IMR-90 (cell line): Measurements from ENCODE around the gene TFDP2. TPM values are rescaled to one million over a fixed set of nuclear protein-coding genes. Genes with fewer than 3 reads are reported as not detected.

Source experiments
- ATAC-seq: fragments of 200-7000 bp; cut with Tn5 transposase; 2 replicates; pipeline ENCODE4 v1.9.1; 2020; ENCODE audit warnings: low read depth, mild to moderate bottlenecking, moderate library complexity
- BruUV-seq: library from RNA; stranded (reverse); fragments of 400-500 nt; replicated peaks from 2 replicates; lab custom pipeline; 2021; lab: Mats Ljungman, UMichigan
- CTCF ChIA-PET: fragments of 300-600 bp; formaldehyde crosslinking; extraction: SDS; loops from one replicate; lab custom pipeline; 2021; ENCODE audit warnings: antibody characterized with exemption; lab: Yijun Ruan, JAX
- POLR2A ChIA-PET: fragments of 300-600 bp; sonication (Branson Sonifier 250); formaldehyde crosslinking; loops from one replicate; lab custom pipeline; 2022; ENCODE audit warnings: antibody characterized with exemption; ENCODE audit not compliant: unreplicated experiment; lab: Charles Lee
- DNase-seq: peaks from one replicate; pipeline ENCODE4 v3.0.0; 2013
- H2AFZ ChIP-seq: replicated peaks from 2 replicates; pipeline ENCODE3; 2013; ENCODE audit warnings: low read length, mild to moderate bottlenecking; ENCODE audit not compliant: poor library complexity
- H2AK5ac ChIP-seq: 2 replicates; pipeline ENCODE4 v1.6.1; 2013; ENCODE audit warnings: low read depth, low read length, inconsistent platforms
- H2AK9ac ChIP-seq: replicated peaks from 2 replicates; pipeline ENCODE3; 2013; ENCODE audit warnings: mild to moderate bottlenecking, low read depth, low read length, moderate library complexity; ENCODE audit not compliant: poor library complexity
- H2BK120ac ChIP-seq: 2 replicates; pipeline ENCODE4 v1.6.1; 2013; ENCODE audit warnings: low read depth, low read length, inconsistent platforms
- H2BK15ac ChIP-seq: 3 replicates; pipeline ENCODE4 v1.6.1; 2013; ENCODE audit warnings: low read depth, low read length, inconsistent platforms
- H2BK20ac ChIP-seq: 2 replicates; pipeline ENCODE4 v1.6.1; 2013; ENCODE audit warnings: low read depth, mild to moderate bottlenecking, inconsistent platforms, low read length, moderate library complexity
- H2BK5ac ChIP-seq: 2 replicates; pipeline ENCODE4 v1.6.1; 2013; ENCODE audit warnings: mild to moderate bottlenecking, low read depth, low read length, inconsistent platforms; ENCODE audit not compliant: poor library complexity, severe bottlenecking
- H3K14ac ChIP-seq: replicated peaks from 2 replicates; pipeline ENCODE4 v1.6.1; 2013; ENCODE audit warnings: low read depth, low read length, inconsistent platforms
- H3K18ac ChIP-seq: 2 replicates; pipeline ENCODE4 v1.6.1; 2013; ENCODE audit warnings: low read depth, low read length, control low read depth
- H3K23ac ChIP-seq: 2 replicates; pipeline ENCODE4 v1.6.1; 2013; ENCODE audit warnings: low read depth, low read length, inconsistent platforms
- H3K27ac ChIP-seq: 2 replicates; pipeline ENCODE4 v1.5.1; 2013; ENCODE audit warnings: mild to moderate bottlenecking, control low read depth, low read length; ENCODE audit not compliant: insufficient read depth
- H3K27me3 ChIP-seq: 2 replicates; pipeline ENCODE4 v1.6.1; 2013; ENCODE audit warnings: low read length; ENCODE audit not compliant: control insufficient read depth, insufficient read depth
- H3K36me3 ChIP-seq: 2 replicates; pipeline ENCODE4 v1.6.1; 2013; ENCODE audit warnings: low read length, mixed read lengths; ENCODE audit not compliant: control insufficient read depth, insufficient read depth
- H3K4ac ChIP-seq: 2 replicates; pipeline ENCODE4 v1.6.1; 2013; ENCODE audit warnings: low read depth, low read length, inconsistent platforms
- H3K4me1 ChIP-seq: 2 replicates; pipeline ENCODE4 v1.6.1; 2013; ENCODE audit warnings: low read length, mixed read lengths; ENCODE audit not compliant: control insufficient read depth, insufficient read depth
- H3K4me2 ChIP-seq: 2 replicates; pipeline ENCODE4 v1.6.1; 2013; ENCODE audit warnings: low read depth, mild to moderate bottlenecking, control low read depth, low read length, moderate library complexity
- H3K4me3 ChIP-seq: 2 replicates; pipeline ENCODE4 v1.5.1; 2013; ENCODE audit warnings: low read depth, mild to moderate bottlenecking, control low read depth, low read length, moderate library complexity; ENCODE audit not compliant: insufficient read depth
- H3K56ac ChIP-seq: 2 replicates; pipeline ENCODE4 v1.6.1; 2013; ENCODE audit warnings: low read length, inconsistent platforms; ENCODE audit not compliant: insufficient read depth; ENCODE audit errors: extremely low read depth
- H3K79me1 ChIP-seq, 2 experiments: 2 replicates each; pipeline ENCODE4 v1.6.1; 2013; ENCODE audit warnings: low read length in 2 of 2, inconsistent platforms in 1 of 2, low read depth in 1 of 2
- H3K9ac ChIP-seq: 2 replicates; pipeline ENCODE4 v1.6.1; 2013; ENCODE audit warnings: low read depth, low read length, control low read depth
- H3K9me1 ChIP-seq: 2 replicates; pipeline ENCODE4 v1.6.1; 2013; ENCODE audit warnings: low read length, inconsistent platforms; ENCODE audit not compliant: insufficient read depth
- H3K9me3 ChIP-seq: 2 replicates; pipeline ENCODE4 v1.6.1; 2013; ENCODE audit warnings: low read length; ENCODE audit not compliant: control insufficient read depth, insufficient read depth
- H4K20me1 ChIP-seq: 2 replicates; pipeline ENCODE4 v1.6.1; 2013; ENCODE audit warnings: low read length, inconsistent platforms; ENCODE audit not compliant: insufficient read depth
- H4K5ac ChIP-seq: 2 replicates; pipeline ENCODE4 v1.6.1; 2013; ENCODE audit warnings: mild to moderate bottlenecking, low read depth, low read length, control low read depth
- H4K8ac ChIP-seq, 2 experiments: 2 replicates each; pipeline ENCODE4 v1.6.1; 2013; ENCODE audit warnings: low read depth in 2 of 2, low read length in 2 of 2, control low read depth in 1 of 2, inconsistent platforms in 1 of 2
- H4K91ac ChIP-seq: 2 replicates; pipeline ENCODE4 v1.6.1; 2013; ENCODE audit warnings: low read depth, low read length, inconsistent platforms; ENCODE audit not compliant: insufficient read depth
- BHLHE40 ChIP-seq: fragments of 150-350 bp; IDR thresholded peaks from 2 replicates; pipeline ENCODE4 v1.6.1; 2016; ENCODE audit warnings: mild to moderate bottlenecking, low read depth, low read length
- CHD1 ChIP-seq: IDR thresholded peaks from 2 replicates; pipeline ENCODE4 v1.6.1; 2012; ENCODE audit warnings: low read depth, low read length, improper control_type of control experiment
- ELK1 ChIP-seq: fragments of 150-350 bp; IDR thresholded peaks from 2 replicates; pipeline ENCODE4 v1.6.1; 2016; ENCODE audit warnings: low read depth, mild to moderate bottlenecking, low read length, moderate library complexity, borderline replicate concordance
- FOS ChIP-seq: fragments of 150-350 bp; IDR thresholded peaks from 2 replicates; pipeline ENCODE4 v1.6.1; 2016; ENCODE audit warnings: low read depth, low read length
- MAFK ChIP-seq: IDR thresholded peaks from 2 replicates; pipeline ENCODE4 v1.6.1; 2012; ENCODE audit warnings: low read depth, low read length, improper control_type of control experiment
- MAZ ChIP-seq: IDR thresholded peaks from 2 replicates; pipeline ENCODE4 v1.6.1; 2012; ENCODE audit warnings: low read depth, mild to moderate bottlenecking, low read length, improper control_type of control experiment, moderate library complexity, borderline replicate concordance
- MXI1 ChIP-seq: IDR thresholded peaks from 2 replicates; pipeline ENCODE4 v1.6.1; 2012; ENCODE audit warnings: low read depth, mild to moderate bottlenecking, low read length, moderate library complexity, borderline replicate concordance
- NFE2L2 ChIP-seq: fragments of 150-350 bp; IDR thresholded peaks from 2 replicates; pipeline ENCODE4 v1.6.1; 2016; ENCODE audit warnings: low read depth, mild to moderate bottlenecking, low read length
- POLR2A ChIP-seq: IDR thresholded peaks from 2 replicates; pipeline ENCODE4 v1.6.1; 2012; ENCODE audit warnings: mild to moderate bottlenecking, low read depth, low read length
- RAD21 ChIP-seq: IDR thresholded peaks from 2 replicates; pipeline ENCODE4 v1.6.1; 2012; ENCODE audit warnings: low read length, improper control_type of control experiment
- RCOR1 ChIP-seq: IDR thresholded peaks from 2 replicates; pipeline ENCODE4 v1.6.1; 2012; ENCODE audit warnings: mild to moderate bottlenecking, low read length, improper control_type of control experiment; ENCODE audit not compliant: insufficient replicate concordance
- RFX5 ChIP-seq: IDR thresholded peaks from 2 replicates; pipeline ENCODE4 v1.8.0; 2012; ENCODE audit warnings: low read depth, mild to moderate bottlenecking, low read length, moderate library complexity
- SMC3 ChIP-seq: fragments of 150-350 bp; IDR thresholded peaks from 2 replicates; pipeline ENCODE4 v1.6.1; 2016; ENCODE audit warnings: low read depth, mild to moderate bottlenecking, antibody characterized with exemption, low read length, moderate library complexity
- USF2 ChIP-seq: fragments of 150-350 bp; IDR thresholded peaks from 2 replicates; pipeline ENCODE4 v1.6.1; 2017; ENCODE audit warnings: mild to moderate bottlenecking, antibody characterized with exemption, low read length, low read depth
- WGBS, 2 experiments: methylation state at CpG; one replicate each; pipeline versions ENCODE4 v1.1.5 to v1.1.7; 2013; ENCODE audit warnings: missing lambda C conversion rate in 2 of 2; ENCODE audit not compliant: insufficient read length in 1 of 2; ENCODE audit errors: extremely low coverage in 2 of 2; 5-methylcytosine and 5-hydroxymethylcytosine counted together
- dilution Hi-C: fragments of 300-500 bp; cut with HindIII; formaldehyde crosslinking; loops from one replicate; pipeline ENCODE4 v1.14.3; 2018; ENCODE audit warnings: low sequenced_read_pairs; ENCODE audit not compliant: unreplicated experiment
- in situ Hi-C: fragments of 300-500 bp; cut with MboI; formaldehyde crosslinking; loops from 3 replicates; pipeline ENCODE4 v1.14.3; 2019; ENCODE audit warnings: low sequenced_read_pairs, inconsistent platforms, mixed read lengths
- intact Hi-C: fragments of 100-400 bp; cut with micrococcal nuclease; formaldehyde crosslinking; loops from 2 replicates; pipeline ENCODE4 v1.10.0; 2022
- polyA plus RNA-seq, 3 experiments: library from polyadenylated mRNA; depleted of rRNA; stranded (reverse); fragments of >200 nt; gene quantifications; 2 replicates each; pipeline ENCODE4 v1.2.3, GENCODE V29; 2012; ENCODE audit warnings: low replicate concordance in 1 of 3
- total RNA-seq: library from RNA; depleted of rRNA; stranded (reverse); fragments of >200 nt; gene quantifications from 2 replicates; pipeline ENCODE4 v1.2.3, GENCODE V29; 2012
- TF ChIP-seq, protein P1 (sequence below): conservative IDR thresholded peaks from 2 replicates; pipeline ENCODE4 v1.5.1; 2012; ENCODE audit warnings: mild to moderate bottlenecking, low read depth, low read length, improper control_type of control experiment

The TFDP2 gene
- total and polyA plus RNA-seq, 2 of the 4 experiments (the other 2 are of a cell fraction): 10.7 to 23.7 TPM

GRCh38 chr3:142077859-142078500, 71.4 kb downstream of the TFDP2 start:
- H3K79me1 ChIP-seq: no peaks in the 10 kb centered on the region
- POLR2A ChIA-PET: no interaction called here
- dilution Hi-C loops: no loop called here
- no peak overlapping the region for H4K8ac ChIP-seq
- no peaks in the 10 kb centered on the region for H3K36me3 ChIP-seq
- no peak overlapping the region for H3K9ac ChIP-seq
- in situ Hi-C loops: no loop called here
- H3K4me3 ChIP-seq: no peak overlapping the region
- H2BK5ac ChIP-seq: no peak overlapping the region
- DNase-seq (no peak), ATAC-seq (no peak)
- H3K27me3 ChIP-seq: no peaks in the 10 kb centered on the region
- no peak overlapping the region for H2BK15ac ChIP-seq
- H2AK5ac ChIP-seq: no peak overlapping the region
- H3K4me1 ChIP-seq: no peaks in the 10 kb centered on the region
- H3K18ac ChIP-seq: no peak overlapping the region
- CTCF ChIA-PET: no interaction called here
- no peak overlapping the region for H3K14ac ChIP-seq
- H3K23ac ChIP-seq: no peak overlapping the region
- H2BK120ac ChIP-seq: no peak overlapping the region
- no peak overlapping the region for H3K4ac ChIP-seq
- H2AK9ac ChIP-seq: no peak overlapping the region
- no peaks in the 10 kb centered on the region for H3K9me3 ChIP-seq
- no TSS peak for BruUV-seq
- WGBS, 2 experiments: 83% methylated on average over 2 of the region's 4 CpGs; no CpG with 5 or more reads in 1 of the 2 experiments
- H3K4me2 ChIP-seq: no peak overlapping the region
- no peak overlapping the region for H2BK20ac ChIP-seq
- no peak overlapping the region for H4K91ac ChIP-seq
- no peaks in the 10 kb centered on the region for H4K20me1 ChIP-seq
- no peak overlapping the region for H4K5ac ChIP-seq
- intact Hi-C loops: no loop called here
- H3K27ac ChIP-seq: no peak overlapping the region
- H2AFZ ChIP-seq: no peak overlapping the region
- TF ChIP-seq CHD1 (no peak), SMC3 (no peak), MXI1 (no peak), MAZ (no peak), RCOR1 (no peak), ELK1 (no peak), POLR2A (no peak), MAFK (no peak), RAD21 (no peak), FOS (no peak), RFX5 (no peak), BHLHE40 (no peak), USF2 (no peak), NFE2L2 (no peak)
- TF ChIP-seq, protein P1, sequence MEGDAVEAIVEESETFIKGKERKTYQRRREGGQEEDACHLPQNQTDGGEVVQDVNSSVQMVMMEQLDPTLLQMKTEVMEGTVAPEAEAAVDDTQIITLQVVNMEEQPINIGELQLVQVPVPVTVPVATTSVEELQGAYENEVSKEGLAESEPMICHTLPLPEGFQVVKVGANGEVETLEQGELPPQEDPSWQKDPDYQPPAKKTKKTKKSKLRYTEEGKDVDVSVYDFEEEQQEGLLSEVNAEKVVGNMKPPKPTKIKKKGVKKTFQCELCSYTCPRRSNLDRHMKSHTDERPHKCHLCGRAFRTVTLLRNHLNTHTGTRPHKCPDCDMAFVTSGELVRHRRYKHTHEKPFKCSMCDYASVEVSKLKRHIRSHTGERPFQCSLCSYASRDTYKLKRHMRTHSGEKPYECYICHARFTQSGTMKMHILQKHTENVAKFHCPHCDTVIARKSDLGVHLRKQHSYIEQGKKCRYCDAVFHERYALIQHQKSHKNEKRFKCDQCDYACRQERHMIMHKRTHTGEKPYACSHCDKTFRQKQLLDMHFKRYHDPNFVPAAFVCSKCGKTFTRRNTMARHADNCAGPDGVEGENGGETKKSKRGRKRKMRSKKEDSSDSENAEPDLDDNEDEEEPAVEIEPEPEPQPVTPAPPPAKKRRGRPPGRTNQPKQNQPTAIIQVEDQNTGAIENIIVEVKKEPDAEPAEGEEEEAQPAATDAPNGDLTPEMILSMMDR: no peak
- H3K56ac ChIP-seq: no peak overlapping the region
- no peaks in the 10 kb centered on the region; the same call in 1 of the 2 replicates for H3K9me1 ChIP-seq
